GM12865 (cell line): Measurements from ENCODE around the gene PIAS1.

Experiments
- DNase-seq: peaks from one replicate; pipeline ENCODE4 v3.0.0; 2010; ENCODE audit warnings: low read depth
- H3K4me3 ChIP-seq: 2 replicates; pipeline ENCODE4 v1.5.1; 2011; ENCODE audit warnings: mild to moderate bottlenecking, low read depth, low read length, control low read depth
- TF ChIP-seq, protein P1 (sequence below): IDR thresholded peaks from 2 replicates; pipeline ENCODE4 v1.5.1; 2011; ENCODE audit warnings: low read length, control low read depth, low read depth, inconsistent platforms; ENCODE audit not compliant: insufficient read depth; ENCODE audit errors: missing control alignments

The PIAS1 gene

DNA sequence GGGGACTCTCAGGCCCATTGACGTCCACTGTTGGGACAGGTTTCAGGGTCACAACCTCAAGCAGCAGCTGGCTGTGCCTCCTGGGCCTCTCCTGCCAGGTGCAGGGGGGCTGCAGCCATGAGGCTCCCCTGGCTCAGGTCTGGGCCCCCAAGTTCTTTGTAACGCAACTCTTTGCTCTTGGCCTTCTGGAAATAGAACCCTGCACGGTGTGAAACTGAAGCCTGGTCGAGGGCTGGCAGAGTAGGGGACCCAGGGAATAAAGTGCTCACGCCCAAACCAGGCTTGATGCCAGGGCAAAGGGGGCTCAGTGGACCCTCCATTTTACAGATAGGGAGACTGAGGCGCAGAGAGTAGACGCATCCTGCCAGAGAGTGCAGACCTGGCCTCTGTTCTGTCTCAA lies 150.2 kb downstream of the PIAS1 start:
- no peak overlapping the region for H3K4me3 ChIP-seq

DNA sequence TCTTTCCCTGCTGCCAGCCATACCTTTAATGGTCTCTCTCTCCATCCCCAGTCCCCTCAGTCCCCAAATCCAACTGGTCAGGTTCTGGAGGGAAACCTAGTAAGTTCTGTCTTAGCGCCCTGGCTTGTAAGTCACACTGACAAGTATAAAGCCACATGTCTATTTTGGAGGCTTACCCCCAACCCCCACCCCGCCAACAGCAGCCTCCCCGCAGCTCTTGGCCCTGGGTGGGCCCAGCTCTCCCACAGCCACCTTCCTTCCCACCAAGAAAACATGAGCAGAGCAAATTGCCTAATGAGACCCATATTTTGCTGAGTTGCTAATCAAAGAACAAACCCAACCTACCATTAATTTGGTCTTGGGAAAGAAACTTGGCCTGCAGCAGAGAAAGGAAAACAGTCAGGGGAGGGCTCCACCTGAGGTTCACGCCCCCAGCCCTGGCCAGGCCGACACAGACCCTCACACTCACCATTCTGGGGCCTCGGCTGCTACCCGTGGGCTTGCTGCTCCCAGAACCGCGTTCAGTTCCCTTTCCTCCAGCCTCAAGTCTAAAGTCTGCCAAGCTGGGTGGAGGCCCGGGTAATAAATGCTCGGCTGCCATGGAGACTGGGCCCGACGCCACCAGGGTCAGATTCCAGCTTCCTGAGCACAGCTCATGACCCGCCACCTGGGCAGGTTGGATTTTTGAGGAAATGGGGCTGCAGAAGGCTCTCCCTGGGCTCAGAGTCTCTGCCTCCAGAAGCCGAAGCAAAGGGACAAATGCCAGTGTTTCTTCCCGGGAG lies 150.9 kb downstream of the PIAS1 start, which contains the start of gene CALML4:
TSS of gene CALML4 (minus strand) at position 557 of the 782 bp plus-strand sequence. CDS start at position 472, 85 bp downstream.
- TF ChIP-seq, protein P1, sequence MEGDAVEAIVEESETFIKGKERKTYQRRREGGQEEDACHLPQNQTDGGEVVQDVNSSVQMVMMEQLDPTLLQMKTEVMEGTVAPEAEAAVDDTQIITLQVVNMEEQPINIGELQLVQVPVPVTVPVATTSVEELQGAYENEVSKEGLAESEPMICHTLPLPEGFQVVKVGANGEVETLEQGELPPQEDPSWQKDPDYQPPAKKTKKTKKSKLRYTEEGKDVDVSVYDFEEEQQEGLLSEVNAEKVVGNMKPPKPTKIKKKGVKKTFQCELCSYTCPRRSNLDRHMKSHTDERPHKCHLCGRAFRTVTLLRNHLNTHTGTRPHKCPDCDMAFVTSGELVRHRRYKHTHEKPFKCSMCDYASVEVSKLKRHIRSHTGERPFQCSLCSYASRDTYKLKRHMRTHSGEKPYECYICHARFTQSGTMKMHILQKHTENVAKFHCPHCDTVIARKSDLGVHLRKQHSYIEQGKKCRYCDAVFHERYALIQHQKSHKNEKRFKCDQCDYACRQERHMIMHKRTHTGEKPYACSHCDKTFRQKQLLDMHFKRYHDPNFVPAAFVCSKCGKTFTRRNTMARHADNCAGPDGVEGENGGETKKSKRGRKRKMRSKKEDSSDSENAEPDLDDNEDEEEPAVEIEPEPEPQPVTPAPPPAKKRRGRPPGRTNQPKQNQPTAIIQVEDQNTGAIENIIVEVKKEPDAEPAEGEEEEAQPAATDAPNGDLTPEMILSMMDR: no peak
- no peak for DNase-seq
- H3K4me3 ChIP-seq: no peak within 1 kb of the TSS

More for the DNA sequence above, 150.2 kb downstream of the PIAS1 start:
- no peak for DNase-seq
- TF ChIP-seq, protein P1: no peak

DNA sequence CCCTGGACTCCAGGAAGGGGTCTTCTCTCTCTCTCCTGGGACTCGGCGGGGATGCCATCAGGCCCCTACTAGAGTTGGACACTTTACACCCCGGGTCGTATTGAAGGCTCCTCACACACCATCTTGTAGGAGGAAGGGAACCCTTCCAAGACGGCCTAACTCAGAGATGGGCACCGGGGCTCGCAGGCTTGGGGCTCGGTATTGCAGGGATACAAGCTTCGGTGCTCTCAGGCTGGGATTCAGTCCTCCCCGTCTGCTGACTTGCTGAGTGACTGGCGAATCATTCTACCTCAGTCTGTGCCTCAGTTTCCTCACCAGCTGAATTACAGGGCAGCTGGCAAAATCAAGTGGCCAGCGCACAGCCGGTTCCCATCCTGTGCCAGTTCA lies 151.4 kb downstream of the PIAS1 start:
- H3K4me3 ChIP-seq: no peak overlapping the region
- no peak for DNase-seq
- TF ChIP-seq, protein P1: no peak

DNA sequence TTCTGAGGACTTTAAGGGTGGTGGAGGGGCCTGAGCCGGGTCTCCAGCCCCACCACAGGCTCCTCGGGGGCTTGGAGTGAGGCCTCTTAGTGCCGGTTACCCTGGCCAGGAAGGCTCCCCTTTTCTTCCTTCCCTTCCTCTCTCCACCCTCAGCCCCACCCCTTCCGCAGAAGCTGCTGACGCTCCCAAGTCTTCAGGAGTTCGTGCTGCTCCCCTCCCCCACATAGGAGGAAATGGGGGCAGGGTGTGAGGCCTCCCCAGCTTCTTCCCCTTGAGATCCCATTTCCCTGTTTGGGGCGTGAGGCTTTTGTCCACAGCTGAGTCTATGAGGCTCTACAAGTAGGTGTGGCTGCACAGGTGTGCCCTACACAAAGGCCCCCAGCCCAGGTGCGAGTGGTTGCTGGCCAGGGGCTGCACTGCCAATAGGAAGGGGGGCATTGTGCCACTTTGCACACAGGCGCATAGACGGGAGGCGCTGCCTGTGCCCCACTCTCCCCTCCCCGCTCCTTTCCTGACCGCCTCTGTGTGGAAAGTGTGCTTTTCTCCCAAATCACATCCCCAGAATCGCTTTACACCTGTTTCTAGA lies 151.9 kb downstream of the PIAS1 start:
- TF ChIP-seq, protein P1: no peak
- no peak for DNase-seq
- no peak overlapping the region for H3K4me3 ChIP-seq

DNA sequence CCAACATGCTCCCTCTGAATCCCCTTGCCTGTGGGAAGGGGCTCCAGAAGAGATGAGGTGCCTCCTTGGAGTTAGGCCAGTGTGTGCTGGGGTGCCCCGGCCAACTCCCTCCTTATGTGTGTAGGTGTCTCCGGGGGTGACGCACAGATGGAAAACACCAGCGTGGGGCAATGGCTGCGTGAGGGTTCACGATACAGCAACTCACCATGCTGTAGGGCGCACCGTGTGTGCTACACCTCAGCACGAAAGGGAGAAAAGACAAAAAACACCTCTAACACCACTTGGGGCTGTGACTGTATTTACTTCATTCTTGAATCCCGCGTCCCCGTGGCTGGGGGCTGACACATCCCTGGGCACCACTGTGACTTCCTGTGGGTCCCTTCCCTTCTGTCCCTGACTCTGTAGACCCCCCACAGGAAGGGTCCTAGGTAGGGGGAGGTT lies 152.6 kb downstream of the PIAS1 start:
- TF ChIP-seq, protein P1: no peak
- DNase-seq: no peak
- no peak overlapping the region for H3K4me3 ChIP-seq

DNA sequence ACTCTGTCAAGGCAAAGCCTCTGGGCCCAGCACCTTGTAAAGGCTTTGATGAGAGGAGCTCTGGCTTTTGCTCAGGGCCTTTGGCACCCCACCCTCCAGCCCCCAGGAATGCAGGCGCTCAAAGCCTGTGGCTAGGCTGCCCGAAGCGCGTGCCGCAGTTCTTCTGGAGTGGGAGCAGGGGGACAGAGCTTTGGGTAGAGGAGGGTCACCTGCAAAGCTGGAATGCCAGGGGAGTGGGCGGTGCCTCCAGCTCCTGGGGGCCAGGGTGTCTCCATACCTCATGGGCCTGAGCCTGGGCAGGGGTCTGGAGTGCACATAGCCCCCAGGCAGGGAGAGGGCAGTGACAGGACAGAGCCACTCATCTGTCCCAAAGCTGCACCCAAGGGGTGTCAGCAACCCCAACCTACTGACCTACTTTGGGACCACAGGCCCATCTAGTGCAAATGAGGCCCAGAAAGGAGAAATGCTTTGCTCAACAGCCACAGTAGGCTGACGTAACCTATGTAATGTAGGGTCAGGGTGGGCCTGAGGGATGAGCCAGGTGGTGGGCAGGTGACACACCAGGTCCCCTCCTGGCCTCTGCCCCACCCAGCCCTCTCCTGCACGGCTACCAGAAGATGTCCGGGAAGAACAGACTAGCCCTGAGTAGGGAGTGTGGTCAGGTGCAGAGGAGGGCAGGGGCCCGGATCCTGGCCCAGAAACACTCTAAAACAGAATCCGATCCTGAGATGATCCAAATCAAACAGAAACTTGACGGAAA lies 153.2 kb downstream of the PIAS1 start:
- TF ChIP-seq, protein P1: no peak
- DNase-seq: no peak
- no peak overlapping the region for H3K4me3 ChIP-seq
